Endothelial cell of umbilical vein (primary cell): ENCODE measurements around the gene MRPL50. TPM values are rescaled to one million over a fixed set of nuclear protein-coding genes. Genes with fewer than 3 reads are reported as not detected.

Experiments
- BruUV-seq: library from RNA; stranded (reverse); fragments of 400-500 nt; replicated peaks from 2 replicates; lab custom pipeline; 2021; lab: Mats Ljungman, UMichigan
- CTCF ChIA-PET: fragments of 300-600, 350-600 bp; sonication (Branson Sonifier 250); formaldehyde crosslinking; loops from one replicate; lab custom pipeline; 2021; ENCODE audit warnings: antibody characterized with exemption, inconsistent platforms; lab: Charles Lee
- POLR2A ChIA-PET: fragments of 300-600, 350-600 bp; sonication (Branson Sonifier 250); formaldehyde crosslinking; loops from one replicate; lab custom pipeline; 2021; ENCODE audit warnings: antibody characterized with exemption, inconsistent platforms; lab: Charles Lee
- DNase-seq: peaks from one replicate; pipeline ENCODE4 v3.0.0-alpha.2; 2011; ENCODE audit warnings: low read depth, low spot score
- FAIRE-seq: peaks from 2 replicates; lab custom pipeline; 2011; peaks lifted over from hg19 to GRCh38; lab: Jason Lieb, UNC
- H2AFZ ChIP-seq: 2 replicates; pipeline ENCODE4 v1.6.0; 2012; ENCODE audit warnings: low read depth, low read length, control low read depth, inconsistent platforms
- H3K27ac ChIP-seq: 2 replicates; pipeline ENCODE4 v1.5.1; 2011; ENCODE audit warnings: low read depth, mild to moderate bottlenecking, control low read depth, low read length, moderate library complexity; ENCODE audit not compliant: insufficient read depth
- H3K27me3 ChIP-seq, 2 experiments: 2 replicates each; pipeline versions ENCODE4 v1.6.0 to v1.6.1; 2011; ENCODE audit warnings: low read length in 2 of 2, mixed read lengths in 1 of 2; ENCODE audit not compliant: control insufficient read depth in 2 of 2, insufficient read depth in 2 of 2
- H3K36me3 ChIP-seq, 2 experiments: 2 replicates in 1 of 2; 3 replicates in 1 of 2; pipeline ENCODE4 v1.5.1; 2011; ENCODE audit warnings: low read length in 2 of 2, mild to moderate bottlenecking in 1 of 2, moderate library complexity in 1 of 2; ENCODE audit not compliant: control insufficient read depth in 2 of 2, insufficient read depth in 2 of 2; ENCODE audit errors: extremely low read depth in 1 of 2
- H3K4me1 ChIP-seq: 3 replicates; pipeline ENCODE4 v1.5.1; 2011; ENCODE audit warnings: mild to moderate bottlenecking, low read length; ENCODE audit not compliant: control insufficient read depth, insufficient read depth; ENCODE audit errors: extremely low read depth
- H3K4me2 ChIP-seq: 2 replicates; pipeline ENCODE4 v1.6.1; 2011; ENCODE audit warnings: low read length, control low read depth, mixed read lengths; ENCODE audit not compliant: insufficient read depth
- H3K4me3 ChIP-seq, 3 experiments: fragments of 200-600 bp in 1 of 3; sonication (generic), shearing (Covaris generic) in 1 of 3; replicated peaks in 1 of 3; 2 replicates each; pipeline ENCODE4 v1.5.1; 2011 to 2016; ENCODE audit warnings: control low read depth in 3 of 3, low read length in 3 of 3, mild to moderate bottlenecking in 2 of 3, inconsistent platforms in 1 of 3, low read depth in 1 of 3, moderate library complexity in 1 of 3; ENCODE audit not compliant: insufficient read depth in 1 of 3
- H3K79me2 ChIP-seq: 2 replicates; pipeline ENCODE4 v1.6.0; 2012; ENCODE audit warnings: low read length, inconsistent platforms; ENCODE audit not compliant: control insufficient read depth, insufficient read depth
- H3K9ac ChIP-seq: replicated peaks from 2 replicates; pipeline ENCODE3; 2011; ENCODE audit warnings: low read length, control low read depth; ENCODE audit not compliant: insufficient read depth; ENCODE audit errors: extremely low read depth
- H3K9me1 ChIP-seq: replicated peaks from 3 replicates; pipeline ENCODE4 v1.6.0; 2011; ENCODE audit warnings: mild to moderate bottlenecking, low read length; ENCODE audit not compliant: control insufficient read depth, insufficient read depth; ENCODE audit errors: extremely low read depth
- H3K9me3 ChIP-seq: replicated peaks from 2 replicates; pipeline ENCODE4 v1.5.1; 2012; ENCODE audit warnings: low read length, inconsistent platforms; ENCODE audit not compliant: control insufficient read depth, insufficient read depth
- H4K20me1 ChIP-seq: replicated peaks from 2 replicates; pipeline ENCODE3; 2011; ENCODE audit warnings: mild to moderate bottlenecking, low read length; ENCODE audit not compliant: control insufficient read depth, insufficient read depth; ENCODE audit errors: extremely low read depth
- CTCF ChIP-seq, 2 donors: IDR thresholded peaks; 1 replicate in 1 of 2; 2 replicates in 1 of 2; pipeline ENCODE4 v1.5.1; 2011; ENCODE audit warnings: low read length in 2 of 2, mild to moderate bottlenecking in 2 of 2, moderate library complexity in 2 of 2, control low read depth in 1 of 2, inconsistent platforms in 1 of 2, low read depth in 1 of 2; ENCODE audit not compliant: insufficient read depth in 1 of 2; ENCODE audit errors: extremely low read depth in 1 of 2
- EZH2 ChIP-seq: IDR thresholded peaks from 2 replicates; pipeline ENCODE4 v1.6.1; 2012; ENCODE audit warnings: borderline replicate concordance, low read depth, mild to moderate bottlenecking, moderate library complexity, low read length, inconsistent platforms; ENCODE audit not compliant: severe bottlenecking
- GATA2 ChIP-seq: IDR thresholded peaks from 2 replicates; pipeline ENCODE4 v1.7.0; 2011; ENCODE audit warnings: low read depth, mild to moderate bottlenecking, moderate library complexity, mixed read lengths, low read length; ENCODE audit not compliant: insufficient read length, insufficient read depth
- JUN ChIP-seq: IDR thresholded peaks from 2 replicates; pipeline ENCODE4 v1.6.1; 2011; ENCODE audit warnings: borderline replicate concordance, low read depth; ENCODE audit not compliant: insufficient read length, insufficient read depth
- MAX ChIP-seq: IDR thresholded peaks from 2 replicates; pipeline ENCODE4 v1.6.1; 2011; ENCODE audit not compliant: insufficient read depth, insufficient read length
- MYC ChIP-seq: IDR thresholded peaks from one replicate; pipeline ENCODE4 v1.6.1; 2011; ENCODE audit warnings: mild to moderate bottlenecking, low read depth, low read length
- POLR2A ChIP-seq: IDR thresholded peaks from 2 replicates; pipeline ENCODE4 v1.6.1; 2012; ENCODE audit warnings: low read depth, mild to moderate bottlenecking, control low read depth, low read length
- POLR2AphosphoS5 ChIP-seq: IDR thresholded peaks from 2 replicates; pipeline ENCODE4 v1.6.1; 2012; ENCODE audit warnings: low read depth, mild to moderate bottlenecking, control low read depth, low read length, moderate library complexity; ENCODE audit not compliant: insufficient read depth
- dilution Hi-C: fragments of 300-500 bp; cut with MboI; formaldehyde crosslinking; loops from one replicate; pipeline ENCODE4 v1.15.0; 2019; ENCODE audit warnings: low sequenced_read_pairs; ENCODE audit not compliant: extremely low pct_ligation_motif_present
- intact Hi-C: fragments of 100-400 bp; cut with micrococcal nuclease; formaldehyde crosslinking; loops from one replicate; pipeline ENCODE4 v1.10.0; 2022
- polyA plus RNA-seq, 4 experiments: library from polyadenylated mRNA; depleted of rRNA in 3 of 4; stranded (reverse) in 3 of 4; unstranded in 1 of 4; fragments of >200 nt; gene quantifications; 2 replicates each; pipeline versions ENCODE4 v1.2.1 to v1.2.3, GENCODE V29; 2011 to 2012; ENCODE audit warnings: missing spikeins in 1 of 4
- total RNA-seq: library from RNA; stranded (reverse); gene quantifications from 2 replicates; pipeline ENCODE4 v1.2.3, GENCODE V29; 2021

The MRPL50 gene
- total and polyA plus RNA-seq, 2 donors (not counting 3 experiments of a cell fraction or from before 2014, with no cell fraction given), result 5.7 to 9.7 TPM

GRCh38 chr9:101434998-101435397 lies 36.6 kb upstream of the MRPL50 start:
- Histone ChIP-seq H3K79me2 (no peaks in the 10 kb centered on the region), H3K27ac (no peak overlapping the region), H3K27me3 (peaks cover 0 to 3% of the 10 kb centered on the region in 2 experiments), H2AFZ (no peak overlapping the region), H3K9ac (no peak overlapping the region), H3K4me3 (no peak overlapping the region), H3K36me3 (no peaks in the 10 kb centered on the region), H3K4me2 (no peak overlapping the region), H3K9me3 (no peaks in the 10 kb centered on the region), H3K9me1 (no peaks in the 10 kb centered on the region), H3K4me1 (no peaks in the 10 kb centered on the region), H4K20me1 (no peaks in the 10 kb centered on the region)
- CTCF ChIA-PET, result no interaction called here
- TF ChIP-seq GATA2, result no peak
- no peak for TF ChIP-seq POLR2AphosphoS5
- TF ChIP-seq EZH2, result no peak
- TF ChIP-seq POLR2A, result no peak
- no peak for TF ChIP-seq CTCF (IDR thresholded peaks at IDR 0.05; ENCODE audit: extremely low read depth in 1 of 2, insufficient read depth in 1 of 2, low read depth in 1 of 2, low read length in 2 of 2)
- TF ChIP-seq JUN, result no peak
- no peak for DNase-seq
- FAIRE-seq, result no peak
- dilution Hi-C loops, result no loop called here
- BruUV-seq, result no TSS peak
- intact Hi-C loops, result no loop called here
- POLR2A ChIA-PET, result no interaction called here

GRCh38 chr9:101433229-101433628 lies 34.8 kb upstream of the MRPL50 start:
- Histone ChIP-seq H3K27ac (no peak overlapping the region), H3K27me3 (peaks cover 0 to 3% of the 10 kb centered on the region in 2 experiments), H3K79me2 (no peaks in the 10 kb centered on the region), H3K4me1 (no peaks in the 10 kb centered on the region), H3K4me3 (no peak overlapping the region), H2AFZ (no peak overlapping the region), H3K9me3 (no peaks in the 10 kb centered on the region), H3K36me3 (no peaks in the 10 kb centered on the region), H3K4me2 (no peak overlapping the region), H3K9ac (no peak overlapping the region), H3K9me1 (no peaks in the 10 kb centered on the region), H4K20me1 (no peaks in the 10 kb centered on the region)
- no TSS peak for BruUV-seq
- ChIA-PET CTCF (interaction anchor here (1.3 kb wide), 1 partner anchor 16 kb away, joined by 5 read pairs; no protein-coding TSS in a partner anchor), POLR2A (no interaction called here)
- DNase-seq (no peak), FAIRE-seq (no peak)
- TF ChIP-seq GATA2 (no peak), MYC (no peak), EZH2 (no peak), MAX (no peak), CTCF (IDR thresholded peaks at IDR 0.05; ENCODE audit: extremely low read depth in 1 of 2, insufficient read depth in 1 of 2, low read depth in 1 of 2, low read length in 2 of 2) (no peak), POLR2A (no peak), JUN (no peak)
- intact Hi-C loops (no loop called here), dilution Hi-C loops (no loop called here)
